PC-3 (cell line): Measurements from ENCODE around the gene UAP1. TPM values are rescaled to one million over a fixed set of nuclear protein-coding genes. Genes with fewer than 3 reads are reported as not detected.

ENCODE experiments used
- ATAC-seq: fragments of 200-7000 bp; cut with Tn5 transposase; 2 replicates; pipeline ENCODE4 v1.9.1; 2020; ENCODE audit warnings: mild to moderate bottlenecking, moderate library complexity
- BruUV-seq: library from RNA; stranded (reverse); fragments of 400-500 nt; replicated peaks from 2 replicates; lab custom pipeline; 2021; lab: Mats Ljungman, UMichigan
- CTCF ChIA-PET: fragments of 300-600 bp; sonication (Branson Sonifier 250); formaldehyde crosslinking; loops from one replicate; lab custom pipeline; 2022; ENCODE audit warnings: antibody characterized with exemption; lab: Charles Lee
- POLR2A ChIA-PET: fragments of 300-600 bp; sonication (Branson Sonifier 250); formaldehyde crosslinking; loops from one replicate; lab custom pipeline; 2022; ENCODE audit warnings: antibody characterized with exemption; ENCODE audit not compliant: unreplicated experiment; lab: Charles Lee
- DNase-seq: peaks from one replicate; pipeline ENCODE4 v3.0.0-alpha.2; 2015
- H2AFZ ChIP-seq: fragments of 300-600 bp; sonication (generic); 2 replicates; pipeline ENCODE4 v1.6.0; 2016; ENCODE audit warnings: antibody characterized with exemption, low read length
- H3F3A ChIP-seq: fragments of 300-600 bp; sonication (generic); one replicate; pipeline ENCODE4 v1.6.0; 2017; ENCODE audit warnings: antibody characterized with exemption, low read length, control low read depth, mild to moderate bottlenecking; ENCODE audit not compliant: unreplicated experiment
- H3K27ac ChIP-seq: fragments of 300-600 bp; sonication (generic); 2 replicates; pipeline ENCODE4 v1.5.1; 2016; ENCODE audit warnings: mild to moderate bottlenecking, low read length
- H3K27me3 ChIP-seq: fragments of 300-600 bp; sonication (generic); 2 replicates; pipeline ENCODE4 v1.6.1; 2016; ENCODE audit warnings: low read length, mixed read lengths
- H3K36me3 ChIP-seq: fragments of 300-600 bp; sonication (generic); 2 replicates; pipeline ENCODE4 v1.6.1; 2016; ENCODE audit warnings: low read depth, mixed run types, low read length, mixed read lengths
- H3K4me1 ChIP-seq: fragments of 300-600 bp; sonication (generic); 2 replicates; pipeline ENCODE4 v1.5.1; 2016; ENCODE audit warnings: low read length; ENCODE audit not compliant: insufficient read depth
- H3K4me2 ChIP-seq: fragments of 300-600 bp; sonication (generic); 2 replicates; pipeline ENCODE4 v1.6.0; 2016; ENCODE audit warnings: low read length
- H3K4me3 ChIP-seq: fragments of 300-600 bp; sonication (generic); 2 replicates; pipeline ENCODE4 v1.5.1; 2016; ENCODE audit warnings: mild to moderate bottlenecking, low read length, mixed read lengths
- H3K79me2 ChIP-seq: fragments of 300-600 bp; sonication (generic); 2 replicates; pipeline ENCODE4 v1.6.1; 2017; ENCODE audit warnings: low read length, mixed read lengths
- H3K9ac ChIP-seq: fragments of 300-600 bp; sonication (generic); 2 replicates; pipeline ENCODE4 v1.6.0; 2016; ENCODE audit warnings: mild to moderate bottlenecking, low read length
- H3K9me2 ChIP-seq: fragments of 300-600 bp; sonication (generic); replicated peaks from 2 replicates; pipeline ENCODE4 v1.6.1; 2016; ENCODE audit warnings: mixed run types, low read length, mixed read lengths
- H3K9me3 ChIP-seq: fragments of 300-600 bp; sonication (generic); 2 replicates; pipeline ENCODE4 v1.6.1; 2016; ENCODE audit warnings: low read length, mixed read lengths
- H4K20me1 ChIP-seq: fragments of 300-600 bp; sonication (generic); 2 replicates; pipeline ENCODE4 v1.6.1; 2016; ENCODE audit warnings: low read length, mixed read lengths
- EZH2 ChIP-seq: fragments of 300-600 bp; sonication (generic); IDR thresholded peaks from one replicate; pipeline ENCODE4 v1.6.1; 2017; ENCODE audit warnings: antibody characterized with exemption, mild to moderate bottlenecking, low read length; ENCODE audit not compliant: unreplicated experiment
- EZH2phosphoT487 ChIP-seq: fragments of 300-600 bp; sonication (generic); IDR thresholded peaks from 2 replicates; pipeline ENCODE4 v1.6.1; 2018; ENCODE audit warnings: mild to moderate bottlenecking, antibody characterized with exemption, low read length, borderline replicate concordance
- intact Hi-C: fragments of 100-400 bp; cut with micrococcal nuclease; formaldehyde crosslinking; loops from 2 replicates; pipeline ENCODE4 v1.9.0; 2023
- total RNA-seq: library from RNA; depleted of rRNA; stranded (reverse); fragments of >200 nt; gene quantifications from 2 replicates; pipeline ENCODE4 v1.2.3, GENCODE V29; 2014
- TF ChIP-seq, protein P1 (sequence below): fragments of 300-600 bp; sonication (generic); conservative IDR thresholded peaks from 2 replicates; pipeline ENCODE4 v1.5.1; 2017; ENCODE audit warnings: antibody characterized with exemption, low read depth, mild to moderate bottlenecking, low read length

Gene UAP1
- total RNA-seq, 1 experiment from 2014 or later, result 118 TPM

DNA sequence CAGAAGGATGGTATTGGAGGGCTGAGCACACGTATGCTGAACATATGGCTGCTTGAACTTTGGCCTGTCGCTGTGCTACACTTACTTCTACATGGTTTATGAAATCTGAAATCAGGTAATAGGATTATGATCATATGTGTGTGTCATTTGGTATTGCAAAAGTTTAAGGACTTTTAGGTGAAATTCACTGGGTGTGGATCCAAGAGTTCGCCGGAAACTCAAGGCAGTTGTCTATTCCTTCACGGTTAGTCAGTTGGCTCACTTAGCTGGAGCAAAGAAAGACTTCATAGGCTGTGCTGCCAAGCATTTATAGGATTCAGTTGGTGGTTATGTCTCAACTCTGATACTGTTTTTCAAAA is 927 bp downstream of the UAP1 start:
- Histone ChIP-seq H3K79me2 (peaks cover 60% of the 10 kb centered on the region), H3K4me3 (peak overlapping the region; percentile 94), H3K27ac (peak overlapping the region; percentile 33), H3K4me2 (peak overlapping the region; percentile 91), H3K9ac (peak overlapping the region; percentile 83), H3F3A (no peaks in the 10 kb centered on the region), H3K9me3 (no peaks in the 10 kb centered on the region), H4K20me1 (peaks cover 32% of the 10 kb centered on the region), H2AFZ (peak overlapping the region; percentile 54), H3K27me3 (no peaks in the 10 kb centered on the region), H3K9me2 (no peaks in the 10 kb centered on the region), H3K36me3 (peaks cover 15% of the 10 kb centered on the region), H3K4me1 (peaks cover 36% of the 10 kb centered on the region)
- POLR2A ChIA-PET, result interaction anchor here (0.5 kb wide), 1 partner anchor 57 kb away, joined by 3 read pairs; no protein-coding TSS in a partner anchor
- CTCF ChIA-PET, result no interaction called here
- ATAC-seq, result peak; percentile 11
- TF ChIP-seq EZH2phosphoT487, result no peak
- TF ChIP-seq, protein P1, sequence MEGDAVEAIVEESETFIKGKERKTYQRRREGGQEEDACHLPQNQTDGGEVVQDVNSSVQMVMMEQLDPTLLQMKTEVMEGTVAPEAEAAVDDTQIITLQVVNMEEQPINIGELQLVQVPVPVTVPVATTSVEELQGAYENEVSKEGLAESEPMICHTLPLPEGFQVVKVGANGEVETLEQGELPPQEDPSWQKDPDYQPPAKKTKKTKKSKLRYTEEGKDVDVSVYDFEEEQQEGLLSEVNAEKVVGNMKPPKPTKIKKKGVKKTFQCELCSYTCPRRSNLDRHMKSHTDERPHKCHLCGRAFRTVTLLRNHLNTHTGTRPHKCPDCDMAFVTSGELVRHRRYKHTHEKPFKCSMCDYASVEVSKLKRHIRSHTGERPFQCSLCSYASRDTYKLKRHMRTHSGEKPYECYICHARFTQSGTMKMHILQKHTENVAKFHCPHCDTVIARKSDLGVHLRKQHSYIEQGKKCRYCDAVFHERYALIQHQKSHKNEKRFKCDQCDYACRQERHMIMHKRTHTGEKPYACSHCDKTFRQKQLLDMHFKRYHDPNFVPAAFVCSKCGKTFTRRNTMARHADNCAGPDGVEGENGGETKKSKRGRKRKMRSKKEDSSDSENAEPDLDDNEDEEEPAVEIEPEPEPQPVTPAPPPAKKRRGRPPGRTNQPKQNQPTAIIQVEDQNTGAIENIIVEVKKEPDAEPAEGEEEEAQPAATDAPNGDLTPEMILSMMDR, result no peak
- no peak for TF ChIP-seq EZH2
- TSS peak; percentile 53 for BruUV-seq
- intact Hi-C loops, result loop anchor here (1.0 kb wide), 1 partner anchor 43 kb away; no protein-coding TSS in a partner anchor
- DNase-seq, result peak; percentile 80

DNA sequence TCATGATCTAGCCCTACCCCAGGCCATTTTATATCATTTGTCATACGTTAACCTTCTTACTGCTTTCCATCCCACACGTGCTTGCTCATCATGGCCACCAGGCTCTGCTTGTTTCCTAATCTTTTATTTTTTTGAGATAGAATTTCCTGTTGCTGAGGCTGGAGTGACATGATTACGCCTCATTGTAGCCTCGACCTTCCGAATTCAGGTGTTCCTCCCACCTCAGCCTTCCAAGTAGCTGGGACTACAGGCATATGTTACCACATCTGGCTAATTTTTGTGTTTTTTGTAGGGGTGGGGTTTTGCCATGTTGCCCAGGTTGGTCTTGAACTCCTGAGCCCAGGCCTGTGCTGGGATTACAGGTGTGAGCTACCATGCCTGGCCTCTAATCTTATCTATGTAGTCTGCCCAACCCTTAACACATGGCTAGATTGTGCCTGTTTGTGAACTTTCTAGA is 3.3 kb downstream of the UAP1 start:
- DNase-seq, result no peak
- H3K4me3 ChIP-seq, result peak overlapping the region; percentile 94; the same call in 1 of the 2 replicates
- H3K36me3 ChIP-seq, result peaks cover 37% of the 10 kb centered on the region
- ATAC-seq, result no peak
- no peaks in the 10 kb centered on the region for H3K27me3 ChIP-seq
- CTCF ChIA-PET, result no interaction called here
- BruUV-seq, result no TSS peak
- POLR2A ChIA-PET, result no interaction called here
- no peaks in the 10 kb centered on the region for H3K9me3 ChIP-seq
- peaks cover 49% of the 10 kb centered on the region for H3K4me1 ChIP-seq
- no peak overlapping the region for H3K9ac ChIP-seq
- H3K27ac ChIP-seq, result no peak overlapping the region
- H3K9me2 ChIP-seq, result no peaks in the 10 kb centered on the region
- TF ChIP-seq EZH2phosphoT487 (no peak), EZH2 (no peak)
- TF ChIP-seq, protein P1, result no peak
- peak overlapping the region; percentile 91 for H3K4me2 ChIP-seq
- H4K20me1 ChIP-seq, result peaks cover 41% of the 10 kb centered on the region
- no peak overlapping the region for H2AFZ ChIP-seq
- peaks cover 84% of the 10 kb centered on the region for H3K79me2 ChIP-seq
- intact Hi-C loops, result no loop called here
- H3F3A ChIP-seq, result no peaks in the 10 kb centered on the region

DNA sequence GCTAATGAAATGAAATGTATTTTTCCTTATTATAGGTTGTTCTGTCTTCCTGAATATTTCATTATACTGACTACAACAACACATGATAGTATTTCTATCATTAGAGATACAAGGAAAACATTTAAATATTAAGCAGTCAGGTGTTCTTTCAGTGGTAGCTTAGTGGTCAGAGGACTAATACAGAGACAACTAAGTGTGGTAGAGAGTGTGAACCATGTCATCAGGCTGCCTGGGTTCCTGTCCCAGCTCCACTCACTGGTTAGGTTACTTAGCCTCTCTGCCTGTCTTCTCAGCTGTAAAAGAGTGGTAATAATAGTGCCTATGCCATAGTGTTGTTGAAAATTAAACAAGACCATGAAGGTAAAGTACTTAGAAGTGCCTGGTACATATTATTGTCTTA is 3.9 kb downstream of the UAP1 start:
- Histone ChIP-seq H3K27ac (no peak overlapping the region), H3K4me2 (peak overlapping the region; percentile 91; the same call in 1 of the 2 replicates), H3K4me3 (no peak overlapping the region), H3K9me2 (no peaks in the 10 kb centered on the region), H3K4me1 (peaks cover 43% of the 10 kb centered on the region), H4K20me1 (peaks cover 46% of the 10 kb centered on the region), H2AFZ (no peak overlapping the region), H3K9me3 (no peaks in the 10 kb centered on the region), H3K9ac (no peak overlapping the region), H3K36me3 (peaks cover 41% of the 10 kb centered on the region), H3F3A (no peaks in the 10 kb centered on the region), H3K27me3 (no peaks in the 10 kb centered on the region), H3K79me2 (peaks cover 90% of the 10 kb centered on the region)
- CTCF ChIA-PET, result no interaction called here
- intact Hi-C loops, result no loop called here
- TF ChIP-seq, protein P1, result no peak
- TF ChIP-seq EZH2 (no peak), EZH2phosphoT487 (no peak)
- BruUV-seq, result no TSS peak
- POLR2A ChIA-PET, result no interaction called here
- no peak for DNase-seq
- no peak for ATAC-seq
